HG03354 (cell line): ENCODE measurements around the gene SECISBP2.

Experiments
- ATAC-seq: cut with Tn5 transposase; IDR thresholded peaks from one replicate; pipeline ENCODE4 v1.9.1; 2021; ENCODE audit warnings: mild to moderate bottlenecking; ENCODE audit not compliant: unreplicated experiment, poor library complexity, severe bottlenecking

Gene SECISBP2

DNA sequence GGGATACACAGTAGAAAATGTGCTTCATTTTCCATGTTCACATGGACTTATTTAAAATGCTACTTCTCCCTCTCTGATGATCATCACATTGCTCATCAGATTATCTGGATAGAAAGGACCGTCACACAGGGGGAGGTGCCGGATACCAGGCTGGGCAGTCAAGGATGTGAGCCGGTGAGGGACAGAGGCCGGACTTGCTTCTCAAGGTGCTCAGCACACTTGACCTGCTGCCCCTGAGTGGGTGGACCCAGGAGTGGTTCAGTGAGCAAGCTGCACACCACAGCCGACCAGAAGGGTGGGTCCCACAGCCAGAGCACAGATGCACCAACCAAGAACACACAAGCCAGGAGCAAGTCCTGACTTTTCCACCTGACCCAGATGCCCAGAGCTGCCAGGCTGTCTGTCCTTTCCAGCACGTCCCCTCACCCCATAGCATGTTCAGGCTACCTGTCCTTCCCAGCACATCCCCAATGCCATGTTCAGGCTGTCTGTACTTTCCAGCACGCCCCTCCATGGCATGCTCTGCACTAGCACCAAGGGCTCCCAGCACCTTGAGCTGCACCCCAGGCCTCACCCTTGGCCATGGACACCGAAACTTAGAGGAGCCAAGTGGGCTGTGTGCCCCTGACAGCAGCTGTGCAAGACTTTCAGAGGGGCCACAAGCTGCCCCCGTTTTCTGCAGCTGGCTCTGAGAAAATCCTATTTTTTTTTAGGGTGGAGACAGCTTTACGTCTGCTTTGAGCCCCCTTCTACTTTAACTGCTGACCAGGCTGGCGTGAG lies 77.8 kb downstream of the SECISBP2 start:
- ATAC-seq = no peak

DNA sequence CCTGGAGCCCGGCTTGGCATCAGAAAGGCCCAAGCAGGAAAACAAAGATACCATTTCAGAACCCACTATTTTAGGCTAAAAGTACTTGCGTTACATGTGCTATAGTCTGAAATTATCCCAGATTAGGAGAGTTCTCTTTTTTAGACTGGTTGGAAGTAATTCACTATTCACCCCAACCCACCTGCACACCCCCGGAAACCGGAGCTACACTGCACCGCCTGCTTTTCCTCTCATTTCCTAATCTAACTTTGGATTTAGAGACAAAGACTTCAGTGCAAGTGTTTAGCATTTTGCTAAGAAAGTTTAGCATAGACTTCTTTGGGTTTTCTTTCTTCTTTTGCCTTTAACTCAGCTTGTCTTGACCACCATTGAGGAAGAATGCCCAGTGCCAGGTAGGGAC lies 79.2 kb downstream of the SECISBP2 start:
- no peak for ATAC-seq

DNA sequence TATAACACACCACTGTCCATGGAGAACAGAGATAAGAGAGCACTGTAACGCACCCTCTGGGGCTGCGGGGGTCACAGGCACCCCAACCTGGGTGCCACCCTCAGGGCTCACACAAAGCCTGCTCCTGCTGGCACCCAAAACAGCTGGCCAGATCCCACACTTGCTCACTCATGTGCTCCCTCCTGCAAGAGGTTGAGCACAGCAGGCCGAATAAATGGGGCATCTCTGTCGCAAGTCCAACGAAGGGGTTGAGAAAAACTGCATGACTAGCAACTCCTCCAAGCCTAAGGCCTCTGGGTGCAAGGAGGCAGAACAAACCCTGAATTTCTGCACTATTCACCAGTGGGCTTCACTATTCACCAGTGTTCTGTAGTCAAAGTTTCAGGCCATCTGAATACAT lies 80.3 kb downstream of the SECISBP2 start:
- ATAC-seq = no peak

GRCh38 chr9:89400403-89401116 lies 82.3 kb downstream of the SECISBP2 start:
- peak; percentile 85 for ATAC-seq

- ATAC-seq = no peak
Observed at GRCh38 chr9:89402695-89403427, 84.6 kb downstream of the SECISBP2 start.

DNA sequence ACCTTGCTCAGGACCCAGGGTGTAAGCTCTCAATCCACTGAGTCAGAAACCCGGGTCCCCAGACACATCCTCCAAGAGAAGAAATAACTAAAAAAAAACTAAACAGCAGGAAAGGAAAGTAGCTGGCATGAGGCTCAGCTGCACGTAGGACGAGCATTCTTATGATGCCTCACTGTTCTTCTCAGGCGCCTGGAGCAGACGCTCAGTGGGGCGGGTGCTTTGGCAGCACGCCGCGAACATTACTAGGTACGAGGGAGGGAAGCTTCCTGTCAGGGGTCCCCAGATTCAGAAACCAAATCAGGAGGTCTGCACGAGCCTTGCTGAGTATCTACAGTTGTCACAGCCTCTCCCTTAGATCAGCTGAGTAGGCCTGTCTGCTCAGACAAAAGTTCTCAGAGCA lies 85.8 kb downstream of the SECISBP2 start:
- ATAC-seq = no peak

DNA sequence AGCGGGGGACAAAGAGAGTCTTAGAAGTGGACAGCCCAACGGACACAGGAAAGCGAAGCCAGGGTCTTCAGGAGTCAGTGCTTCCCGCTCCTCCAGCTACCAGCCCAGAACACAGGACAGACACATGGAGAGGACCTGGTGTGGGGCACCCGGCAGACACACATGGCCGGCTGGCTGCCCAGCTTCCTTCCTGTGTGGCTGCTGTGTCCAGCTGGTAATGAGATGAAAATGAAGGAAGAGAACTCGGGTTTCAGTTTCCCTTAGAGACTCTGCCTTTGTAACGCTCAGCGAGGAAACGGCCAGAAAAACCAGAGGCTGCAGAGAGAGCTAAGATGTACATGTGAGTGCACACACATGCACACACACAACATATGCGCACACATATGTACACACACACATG lies 87.5 kb downstream of the SECISBP2 start:
- ATAC-seq = peak; percentile 71

DNA sequence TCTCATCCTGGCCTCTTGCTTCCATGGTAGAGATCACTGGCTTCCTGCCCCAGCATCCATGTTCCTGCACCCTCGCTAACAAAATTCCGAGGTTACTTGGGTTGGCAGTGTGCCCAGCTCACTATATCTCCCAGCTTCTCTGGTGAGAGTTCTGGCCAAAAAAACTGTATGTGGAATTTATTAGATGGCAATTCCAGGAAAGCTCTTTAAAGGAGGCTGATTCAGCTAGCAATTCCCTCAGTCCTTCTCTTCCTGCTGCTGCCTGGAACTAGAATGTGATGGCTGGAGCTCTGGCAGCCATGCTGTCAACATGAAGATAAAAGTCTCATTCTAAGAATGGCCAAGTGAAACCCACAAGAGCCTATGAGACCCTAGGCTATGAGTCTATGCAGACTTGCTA lies 88.8 kb downstream of the SECISBP2 start:
- no peak for ATAC-seq

- no peak for ATAC-seq
Observed at GRCh38 chr9:89408628-89409101, 90.4 kb downstream of the SECISBP2 start.
